HG02973 (cell line): Measurements from ENCODE around the gene TMEM259.

Source experiments
- ATAC-seq: cut with Tn5 transposase; IDR thresholded peaks from one replicate; pipeline ENCODE4 v1.9.1; 2021; ENCODE audit warnings: moderate library complexity; ENCODE audit not compliant: unreplicated experiment

Gene TMEM259

DNA sequence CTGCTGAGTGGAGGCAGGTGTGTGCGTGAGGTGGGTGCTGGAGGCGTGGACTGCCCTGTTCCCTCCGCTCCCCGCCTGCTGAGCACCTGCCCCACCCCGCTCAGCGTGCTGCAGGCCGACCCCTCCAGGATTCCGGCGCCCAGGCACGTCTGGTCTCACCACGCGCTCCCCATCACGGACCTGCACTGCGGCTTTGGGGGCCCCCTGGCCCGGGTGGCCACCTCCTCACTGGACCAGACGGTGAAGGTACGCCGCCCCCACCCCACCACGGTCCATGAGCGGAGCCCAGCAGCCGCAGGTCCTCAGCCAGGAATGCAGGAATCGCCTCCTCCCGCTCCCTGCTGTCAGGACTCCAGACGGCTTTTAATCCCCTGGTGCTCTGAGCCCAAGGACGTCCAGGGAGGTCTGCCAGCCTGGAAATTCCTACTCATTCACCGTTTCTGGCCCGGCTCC is 30.8 kb downstream of the TMEM259 start:
- no peak for ATAC-seq

DNA sequence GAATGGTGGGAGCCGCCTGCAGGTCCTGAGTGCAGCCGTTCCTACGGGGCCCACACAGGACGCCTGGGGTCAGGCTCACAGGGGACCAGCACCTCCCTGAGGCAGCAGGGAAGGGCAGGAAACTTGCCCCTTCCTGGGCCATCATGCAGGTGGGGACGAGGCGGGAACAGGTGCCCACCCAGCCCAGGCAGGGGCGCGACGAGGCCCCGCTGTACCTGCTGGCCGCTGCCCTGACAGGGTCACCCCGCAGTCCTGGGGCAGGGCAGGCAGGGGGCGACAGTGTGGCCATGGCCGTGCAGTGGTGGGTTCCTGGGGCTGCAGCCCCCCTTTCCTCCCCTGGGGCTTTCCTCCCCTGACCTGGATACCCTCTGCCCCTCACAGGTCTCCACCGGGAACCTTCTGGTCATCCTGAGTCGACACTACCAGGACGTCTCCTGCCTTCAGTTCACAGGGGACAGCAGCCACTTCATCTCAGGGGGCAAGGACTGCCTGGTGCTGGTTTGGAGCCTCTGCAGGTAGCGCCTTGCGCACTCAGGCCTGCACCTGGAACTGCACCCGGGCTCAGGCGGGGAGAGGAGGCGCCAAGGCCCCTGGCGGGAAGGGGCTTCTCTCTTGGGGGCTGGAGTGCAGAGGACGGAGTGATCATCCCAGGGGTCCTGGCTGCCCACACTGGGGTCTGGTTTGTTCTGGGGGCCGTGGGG is 31.4 kb downstream of the TMEM259 start:
- ATAC-seq: no peak

GRCh38 chr19:988510-988909 is 32.4 kb downstream of the TMEM259 start:
- ATAC-seq: no peak

GRCh38 chr19:988081-988480 is 32.8 kb downstream of the TMEM259 start:
- ATAC-seq: no peak

DNA sequence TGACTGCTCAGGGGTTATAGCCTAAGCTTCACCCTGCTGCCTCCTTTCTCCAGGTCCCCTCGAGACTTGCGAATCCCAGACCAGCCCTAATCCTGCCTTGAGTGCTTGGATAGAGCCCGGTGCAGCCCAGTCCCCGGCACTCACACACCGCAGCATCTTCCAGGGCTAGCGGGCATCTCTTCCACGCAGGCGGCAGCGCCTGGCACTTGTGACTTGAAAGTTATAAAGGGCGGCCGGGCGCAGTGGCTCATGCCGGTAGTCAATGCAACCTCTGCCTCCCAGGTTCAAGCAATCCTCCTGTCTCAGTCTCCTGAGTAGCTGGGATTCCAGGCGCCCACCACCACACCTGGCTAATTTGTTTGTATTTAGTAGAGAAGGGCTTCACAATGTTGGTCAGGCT is 34.8 kb downstream of the TMEM259 start:
- ATAC-seq: no peak

DNA sequence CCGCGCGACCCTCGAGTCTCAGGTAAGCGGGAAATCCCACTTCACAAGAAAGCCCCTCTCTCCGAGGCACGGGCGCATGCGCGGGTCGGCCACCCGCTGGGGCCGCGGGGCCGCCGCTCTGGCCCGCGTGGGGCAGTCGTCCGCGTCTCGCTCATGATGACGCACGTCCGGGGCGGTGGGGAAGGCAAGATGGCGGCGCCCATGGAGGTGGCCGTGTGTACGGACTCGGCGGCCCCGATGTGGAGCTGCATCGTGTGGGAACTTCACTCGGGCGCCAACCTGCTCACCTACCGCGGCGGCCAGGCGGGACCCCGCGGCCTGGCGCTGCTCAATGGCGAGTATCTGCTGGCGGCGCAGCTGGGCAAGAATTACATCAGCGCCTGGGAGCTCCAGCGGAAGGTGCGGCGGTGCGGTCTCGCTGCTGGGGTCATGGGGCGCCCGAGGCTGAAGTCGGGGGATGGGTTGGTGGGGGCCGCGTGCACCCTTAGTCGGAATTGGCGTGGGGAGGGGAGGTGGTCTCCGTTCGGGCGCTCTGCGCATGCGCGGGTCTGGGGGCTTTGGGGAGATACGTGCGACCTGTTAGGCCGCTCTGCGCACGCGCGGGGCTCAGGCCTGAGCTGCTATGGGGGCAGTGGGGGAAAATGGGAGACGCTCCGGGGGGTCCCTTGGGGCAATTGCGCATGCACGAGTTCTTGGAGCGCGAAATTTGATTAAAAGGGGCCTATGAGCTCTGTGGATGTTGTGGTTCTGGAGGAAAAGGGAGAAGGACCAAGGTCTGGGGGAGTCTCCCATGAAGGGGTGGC is 36.6 kb downstream of the TMEM259 start, which contains the start of gene WDR18:
WDR18 (plus strand) TSS at position 181 of the 803 bp plus-strand sequence; CDS start at position 190, 9 bp downstream.
- peak; percentile 72 for ATAC-seq

DNA sequence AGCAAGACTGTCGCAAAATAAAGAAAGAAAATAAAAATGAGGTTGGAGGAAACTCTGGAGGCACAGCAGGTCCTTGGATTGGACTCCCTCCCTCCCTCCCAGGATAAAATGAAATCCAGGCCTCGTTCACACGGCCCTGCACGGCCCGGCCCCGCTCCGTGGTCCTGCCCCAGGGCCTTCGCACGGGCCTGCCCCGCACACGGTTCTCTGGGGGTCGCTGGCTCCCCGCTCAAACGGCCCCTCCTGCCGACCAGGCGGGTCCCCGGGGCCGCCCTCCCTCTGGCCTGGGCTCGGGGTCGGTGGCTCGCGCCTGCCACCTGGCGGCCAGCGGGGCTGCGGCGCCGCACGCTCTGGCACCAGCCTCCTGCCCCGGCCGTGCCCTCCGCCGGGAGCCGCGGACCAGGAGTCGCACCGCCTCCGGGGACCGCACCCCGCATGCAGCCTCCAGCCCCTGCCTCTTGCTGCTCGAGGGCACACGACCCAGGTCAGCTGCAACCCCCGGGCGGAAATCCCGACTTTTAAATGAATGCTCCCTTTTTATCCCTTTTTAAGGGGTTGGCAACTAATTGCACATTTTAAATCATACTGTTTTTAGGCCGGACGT is 38.3 kb downstream of the TMEM259 start:
- ATAC-seq: peak; percentile 54

GRCh38 chr19:980133-980998 is 40.6 kb downstream of the TMEM259 start:
- ATAC-seq: no peak

DNA sequence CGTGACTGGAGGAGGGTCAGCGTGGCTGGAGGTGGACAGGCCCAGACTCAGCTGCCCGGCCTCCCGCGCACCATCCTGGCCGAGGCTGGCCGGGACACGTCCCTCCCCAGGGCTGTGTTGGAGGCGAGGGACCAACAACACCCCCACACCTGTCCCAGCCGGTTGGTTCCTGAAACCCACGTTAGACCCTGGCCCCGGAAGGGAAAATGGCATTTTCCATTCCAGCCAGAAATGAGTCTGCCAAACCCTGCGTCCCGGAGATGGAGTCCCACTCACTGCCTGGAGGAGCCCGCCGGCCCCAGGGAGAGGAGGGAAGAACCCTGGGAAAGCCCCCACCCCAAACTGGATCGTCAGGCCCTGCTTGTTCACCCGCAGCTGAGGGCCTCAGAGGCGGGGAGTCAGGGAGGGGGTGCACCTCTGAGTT is 41.6 kb downstream of the TMEM259 start:
- ATAC-seq: no peak

DNA sequence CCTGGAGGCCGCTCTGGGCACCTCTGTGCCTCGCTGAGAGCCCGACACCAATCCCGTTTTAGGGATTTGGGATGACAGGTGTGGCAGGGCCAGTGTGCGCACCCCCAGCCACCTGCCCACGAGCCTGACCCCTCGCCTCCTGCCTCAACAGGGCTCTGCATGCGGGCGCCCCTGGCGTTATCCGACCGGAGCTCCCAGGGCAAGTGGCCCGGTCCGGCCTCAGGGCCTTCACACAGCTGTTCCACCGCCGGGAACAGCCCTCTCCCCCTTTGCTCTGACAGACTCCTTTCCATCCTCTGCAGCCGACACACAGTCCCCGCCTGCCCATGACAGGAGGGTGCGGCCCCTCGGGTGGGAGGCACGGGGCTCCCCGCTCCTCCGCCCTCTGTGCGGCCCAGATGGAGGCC is 43.9 kb downstream of the TMEM259 start:
- no peak for ATAC-seq

GRCh38 chr19:976476-976875 is 44.4 kb downstream of the TMEM259 start:
- no peak for ATAC-seq

DNA sequence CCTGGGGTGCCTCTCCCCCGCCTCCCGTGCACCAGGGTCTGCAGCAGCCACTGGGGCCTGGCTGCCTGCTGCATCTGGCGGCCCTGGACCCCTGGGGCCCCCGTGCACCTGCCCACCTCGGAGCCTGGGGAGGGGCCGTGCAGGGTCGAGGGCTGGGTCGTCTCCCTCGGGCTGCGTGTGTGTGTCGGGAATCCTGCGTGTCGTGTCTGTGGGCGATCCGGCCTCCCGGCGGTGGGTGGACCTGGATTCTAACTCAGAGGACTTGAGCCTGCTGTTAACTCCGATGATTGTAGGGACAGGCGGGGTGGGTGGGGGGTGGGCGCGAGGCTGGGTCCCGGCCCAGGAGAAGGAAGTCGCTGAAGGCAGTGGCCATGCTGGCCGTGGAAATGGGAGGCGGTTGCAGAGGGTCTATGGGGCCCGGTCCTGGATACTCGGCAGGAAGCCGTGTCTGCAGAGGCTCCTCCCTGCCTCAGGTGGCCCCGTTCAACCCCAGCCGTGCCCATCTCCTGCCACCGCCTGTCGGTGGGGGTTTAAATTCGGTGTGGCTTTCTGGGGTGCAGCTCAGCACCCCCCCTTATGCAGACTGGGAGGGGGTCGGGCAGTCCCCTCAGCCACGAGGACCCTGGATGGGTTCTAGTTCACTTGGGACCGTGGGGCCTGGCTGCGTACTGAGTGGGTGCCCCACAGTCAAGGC is 46.2 kb downstream of the TMEM259 start:
- ATAC-seq: no peak

DNA sequence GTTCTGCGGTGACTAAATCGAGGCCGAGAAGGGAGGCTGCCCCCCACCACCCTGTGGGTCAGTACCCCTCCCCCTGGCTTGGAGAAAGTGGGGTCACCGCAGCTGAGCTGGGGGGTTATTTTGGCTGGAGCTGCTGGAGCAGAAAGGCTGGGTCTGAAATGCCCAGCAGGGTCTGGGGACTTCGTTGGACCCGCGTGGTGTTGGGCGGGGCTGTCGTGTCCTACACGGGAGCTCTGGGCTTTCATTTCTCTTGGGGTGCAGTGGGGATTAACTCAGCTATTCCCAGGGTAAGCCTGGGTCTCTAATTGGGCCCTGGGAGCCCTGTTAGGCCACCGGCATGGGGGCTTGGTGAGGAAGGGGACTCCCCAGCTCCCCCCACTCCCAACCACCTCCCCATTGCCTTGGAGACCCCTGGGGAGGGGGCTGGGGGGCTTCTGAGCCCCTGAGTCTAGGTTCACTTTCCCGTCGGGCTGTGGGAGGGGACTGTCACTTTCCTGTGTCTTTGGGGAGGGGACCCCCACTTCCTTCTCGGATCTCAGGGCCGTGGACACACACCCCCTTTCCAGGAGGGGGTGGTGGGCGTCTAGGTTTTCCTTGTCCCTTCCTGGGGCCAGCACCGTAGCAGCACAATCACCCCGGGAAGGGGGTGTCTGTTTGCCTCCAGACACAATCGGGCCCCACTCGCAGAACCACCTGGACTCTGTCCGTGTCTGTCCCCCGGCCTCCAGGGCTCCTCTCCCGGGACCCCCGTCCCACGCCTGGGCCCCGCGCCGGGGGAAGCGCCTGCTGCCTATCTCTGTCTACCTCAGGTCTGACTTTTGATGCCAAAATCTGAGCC is 47.0 kb downstream of the TMEM259 start:
- no peak for ATAC-seq

GRCh38 chr19:972281-972680 is 48.6 kb downstream of the TMEM259 start:
- no peak for ATAC-seq

- ATAC-seq: no peak
These were observed 49.1 kb downstream of the TMEM259 start for GRCh38 chr19:971795-972194.

DNA sequence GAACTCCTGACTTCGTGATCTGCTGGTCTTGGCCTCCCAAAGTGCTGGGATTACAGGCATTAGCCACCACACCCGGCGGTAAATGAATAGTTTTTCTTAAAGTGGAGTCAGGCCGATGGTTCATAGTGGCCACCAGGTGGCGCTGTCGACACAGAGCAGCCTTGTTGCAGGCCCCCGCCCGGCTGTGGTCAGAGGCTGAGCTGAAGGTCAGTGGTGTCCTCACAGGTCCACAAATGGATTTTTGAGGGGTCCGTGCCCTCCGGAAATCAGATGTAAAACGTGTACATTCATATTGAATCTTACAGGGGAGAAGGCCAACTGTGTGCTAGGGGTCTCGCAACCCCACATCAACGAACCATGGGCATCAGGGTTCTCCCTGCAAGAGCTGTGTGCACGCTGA is 50.2 kb downstream of the TMEM259 start:
- no peak for ATAC-seq

DNA sequence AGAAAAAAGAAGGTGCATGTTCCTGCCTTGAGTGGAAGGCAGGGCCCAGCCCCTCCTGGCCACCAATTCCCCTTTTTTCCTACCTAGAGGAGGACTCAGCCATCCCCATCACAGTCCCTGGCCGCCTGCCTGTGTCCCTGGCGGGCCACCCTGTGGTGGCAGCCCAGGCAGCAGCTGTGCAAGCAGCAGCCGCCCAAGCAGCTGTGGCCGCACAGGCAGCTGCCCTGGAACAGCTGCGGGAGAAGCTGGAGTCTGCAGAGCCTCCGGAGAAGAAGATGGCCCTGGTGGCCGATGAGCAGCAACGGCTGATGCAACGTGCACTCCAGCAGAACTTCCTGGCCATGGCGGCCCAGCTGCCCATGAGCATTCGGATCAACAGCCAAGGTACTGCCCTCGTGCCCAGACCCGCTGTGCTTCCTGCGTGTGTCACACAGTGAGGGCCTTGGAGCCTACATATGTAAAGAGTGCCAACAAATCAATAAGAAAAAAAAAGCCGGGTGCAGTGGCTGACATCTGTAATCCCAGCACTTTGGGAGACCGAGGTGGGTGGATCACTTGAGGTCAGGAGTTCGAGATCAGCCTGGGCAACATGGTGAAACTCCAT is 54.3 kb downstream of the TMEM259 start:
- no peak for ATAC-seq

GRCh38 chr19:964761-965694 is 55.9 kb downstream of the TMEM259 start:
- ATAC-seq: no peak
